Measurements from ENCODE around the gene GUCD1. TPM values are rescaled to one million over a fixed set of nuclear protein-coding genes. Genes with fewer than 3 reads are reported as not detected.

Gene GUCD1
- total RNA-seq, 1 donor from 2014 or later: 81.8 TPM

GRCh38 chr22:24526191-24526590, 28.7 kb downstream of the GUCD1 start:
- no peak for TF ChIP-seq CTCF (IDR thresholded peaks at IDR 0.05; ENCODE audit: insufficient read depth, low read length, poor library complexity, severe bottlenecking)
- Histone ChIP-seq H3K27me3 (ENCODE audit: control insufficient read depth, insufficient read depth, low read length) (no peaks in the 10 kb centered on the region), H3K36me3 (ENCODE audit: control insufficient read depth, insufficient read depth, low read length) (no peaks in the 10 kb centered on the region), H3K4me3 (ENCODE audit: low read depth, low read length) (no peak overlapping the region)
- DNase-seq (ENCODE audit: low read depth): no peak

GRCh38 chr22:24525416-24526037, 29.4 kb downstream of the GUCD1 start:
- Histone ChIP-seq H3K27me3 (ENCODE audit: control insufficient read depth, insufficient read depth, low read length) (no peaks in the 10 kb centered on the region), H3K36me3 (ENCODE audit: control insufficient read depth, insufficient read depth, low read length) (no peaks in the 10 kb centered on the region), H3K4me3 (ENCODE audit: low read depth, low read length) (no peak overlapping the region)
- TF ChIP-seq CTCF (IDR thresholded peaks at IDR 0.05; ENCODE audit: insufficient read depth, low read length, poor library complexity, severe bottlenecking): peak; percentile 88
- no peak for DNase-seq (ENCODE audit: low read depth)

GRCh38 chr22:24523873-24524272, 31.1 kb downstream of the GUCD1 start:
- Histone ChIP-seq H3K4me3 (ENCODE audit: low read depth, low read length) (no peak overlapping the region), H3K36me3 (ENCODE audit: control insufficient read depth, insufficient read depth, low read length) (no peaks in the 10 kb centered on the region), H3K27me3 (ENCODE audit: control insufficient read depth, insufficient read depth, low read length) (peaks cover 2% of the 10 kb centered on the region)
- DNase-seq (ENCODE audit: low read depth): no peak
- no peak for TF ChIP-seq CTCF (IDR thresholded peaks at IDR 0.05; ENCODE audit: insufficient read depth, low read length, poor library complexity, severe bottlenecking)

- TF ChIP-seq CTCF (IDR thresholded peaks at IDR 0.05; ENCODE audit: insufficient read depth, low read length, poor library complexity, severe bottlenecking): peak; percentile 63
- no peaks in the 10 kb centered on the region for H3K36me3 ChIP-seq (ENCODE audit: control insufficient read depth, insufficient read depth, low read length)
- H3K27me3 ChIP-seq (ENCODE audit: control insufficient read depth, insufficient read depth, low read length): peaks cover 2% of the 10 kb centered on the region
- H3K4me3 ChIP-seq (ENCODE audit: low read depth, low read length): no peak overlapping the region
- DNase-seq (ENCODE audit: low read depth): peak; percentile 47
Measured at GRCh38 chr22:24521791-24522245, 33.1 kb downstream of the GUCD1 start.

- TF ChIP-seq CTCF (IDR thresholded peaks at IDR 0.05; ENCODE audit: insufficient read depth, low read length, poor library complexity, severe bottlenecking): no peak
- peaks cover 3% of the 10 kb centered on the region for H3K27me3 ChIP-seq (ENCODE audit: control insufficient read depth, insufficient read depth, low read length)
- no peak for DNase-seq (ENCODE audit: low read depth)
- no peaks in the 10 kb centered on the region for H3K36me3 ChIP-seq (ENCODE audit: control insufficient read depth, insufficient read depth, low read length)
- no peak overlapping the region for H3K4me3 ChIP-seq (ENCODE audit: low read depth, low read length)
Measured at GRCh38 chr22:24519496-24519895, 35.4 kb downstream of the GUCD1 start.
